Calu3 (cell line): ENCODE measurements around the gene EDA. TPM values are rescaled to one million over a fixed set of nuclear protein-coding genes. Genes with fewer than 3 reads are reported as not detected.

ENCODE experiments used
- BruUV-seq: library from RNA; stranded (reverse); fragments of 400-500 nt; replicated peaks from 2 replicates; lab custom pipeline; 2021; lab: Mats Ljungman, UMichigan
- CTCF ChIA-PET: fragments of 300-600 bp; sonication (Branson Sonifier 250); formaldehyde crosslinking; loops from one replicate; lab custom pipeline; 2022; ENCODE audit warnings: antibody characterized with exemption; lab: Charles Lee
- DNase-seq: peaks from one replicate; pipeline ENCODE4 v3.0.0; 2022
- H3K27ac Mint-ChIP-seq: one replicate; pipeline ENCODE4 v1.8.0; 2022; ENCODE audit warnings: mixed read lengths; ENCODE audit not compliant: unreplicated experiment
- H3K27me3 Mint-ChIP-seq: one replicate; pipeline ENCODE4 v1.8.0; 2022; ENCODE audit warnings: mixed read lengths; ENCODE audit not compliant: unreplicated experiment
- H3K36me3 Mint-ChIP-seq: one replicate; pipeline ENCODE4 v1.8.0; 2022; ENCODE audit warnings: mild to moderate bottlenecking, moderate library complexity, mixed read lengths; ENCODE audit not compliant: insufficient read depth, unreplicated experiment
- H3K4me1 Mint-ChIP-seq: one replicate; pipeline ENCODE4 v1.8.0; 2022; ENCODE audit warnings: mild to moderate bottlenecking, low read depth, mixed read lengths; ENCODE audit not compliant: unreplicated experiment
- H3K4me3 Mint-ChIP-seq: one replicate; pipeline ENCODE4 v1.8.0; 2022; ENCODE audit warnings: mild to moderate bottlenecking, low read depth, moderate library complexity, mixed read lengths; ENCODE audit not compliant: unreplicated experiment
- H3K9me3 Mint-ChIP-seq: one replicate; pipeline ENCODE4 v1.8.0; 2022; ENCODE audit warnings: low read depth, mixed read lengths; ENCODE audit not compliant: unreplicated experiment
- CTCF ChIP-seq: fragments of 200-600 bp; IDR thresholded peaks from one replicate; pipeline ENCODE4 v1.8.0; 2022; ENCODE audit warnings: antibody characterized with exemption; ENCODE audit not compliant: unreplicated experiment
- intact Hi-C: fragments of 100-400 bp; cut with micrococcal nuclease; formaldehyde crosslinking; loops from one replicate; pipeline ENCODE4 v1.10.0; 2022; ENCODE audit not compliant: unreplicated experiment
- total RNA-seq: library from RNA; stranded (reverse); gene quantifications from 2 replicates; pipeline ENCODE4 v1.2.3, GENCODE V29; 2022

Gene EDA
- total RNA-seq, 1 experiment from 2014 or later, result 5.7 TPM

- H3K4me3 Mint-ChIP-seq, result no peak overlapping the region
- TF ChIP-seq CTCF, result no peak
- intact Hi-C loops, result loop anchor here (5.0 kb wide), 1 partner anchor 35 kb away; no protein-coding TSS in a partner anchor
- H3K27ac Mint-ChIP-seq, result peak overlapping the region; percentile 92
- CTCF ChIA-PET, result no interaction called here
- H3K9me3 Mint-ChIP-seq, result no peaks in the 10 kb centered on the region
- no peaks in the 10 kb centered on the region for H3K27me3 Mint-ChIP-seq
- H3K36me3 Mint-ChIP-seq, result no peaks in the 10 kb centered on the region
- peaks cover 39% of the 10 kb centered on the region for H3K4me1 Mint-ChIP-seq
- no TSS peak for BruUV-seq
- DNase-seq, result no peak
Observed at GRCh38 chrX:70022616-70023015, 406.7 kb downstream of the EDA start.

- CTCF ChIA-PET, result interaction anchor here (1.2 kb wide), 1 partner anchor 487 kb away, joined by 3 read pairs; no protein-coding TSS in a partner anchor
- H3K9me3 Mint-ChIP-seq, result no peaks in the 10 kb centered on the region
- H3K36me3 Mint-ChIP-seq, result no peaks in the 10 kb centered on the region
- intact Hi-C loops, result no loop called here
- H3K4me1 Mint-ChIP-seq, result peaks cover 47% of the 10 kb centered on the region
- BruUV-seq, result no TSS peak
- peak overlapping the region; percentile 23 for H3K27ac Mint-ChIP-seq
- no peaks in the 10 kb centered on the region for H3K27me3 Mint-ChIP-seq
- DNase-seq, result no peak
- peak overlapping the region; percentile 14 for H3K4me3 Mint-ChIP-seq
- TF ChIP-seq CTCF, result no peak
Observed at GRCh38 chrX:70025464-70025863, 409.6 kb downstream of the EDA start.

- BruUV-seq, result no TSS peak
- Mint-ChIP-seq H3K9me3 (no peaks in the 10 kb centered on the region), H3K27ac (peak overlapping the region; percentile 18), H3K27me3 (no peaks in the 10 kb centered on the region), H3K36me3 (no peaks in the 10 kb centered on the region), H3K4me1 (peaks cover 48% of the 10 kb centered on the region), H3K4me3 (no peak overlapping the region)
- DNase-seq, result no peak
- TF ChIP-seq CTCF, result no peak
- CTCF ChIA-PET, result interaction anchor here (0.7 to 1.2 kb wide), 2 partner anchors 488 to 602 kb away, joined by 3 to 5 read pairs; no protein-coding TSS in a partner anchor
- intact Hi-C loops, result no loop called here
Observed at GRCh38 chrX:70026112-70026850, 410.4 kb downstream of the EDA start.

- no TSS peak for BruUV-seq
- H3K27ac Mint-ChIP-seq, result peak overlapping the region; percentile 18
- H3K36me3 Mint-ChIP-seq, result no peaks in the 10 kb centered on the region
- peaks cover 48% of the 10 kb centered on the region for H3K4me1 Mint-ChIP-seq
- no peaks in the 10 kb centered on the region for H3K27me3 Mint-ChIP-seq
- no peak overlapping the region for H3K4me3 Mint-ChIP-seq
- no peak for TF ChIP-seq CTCF
- H3K9me3 Mint-ChIP-seq, result no peaks in the 10 kb centered on the region
- no peak for DNase-seq
- intact Hi-C loops, result no loop called here
- CTCF ChIA-PET, result interaction anchor here (0.7 kb wide), 1 partner anchor 602 kb away, joined by 5 read pairs; no protein-coding TSS in a partner anchor
Observed at GRCh38 chrX:70026851-70027200, 410.9 kb downstream of the EDA start.
